Measurements from ENCODE around the gene PPP1R10.

PPP1R10 gene

DNA sequence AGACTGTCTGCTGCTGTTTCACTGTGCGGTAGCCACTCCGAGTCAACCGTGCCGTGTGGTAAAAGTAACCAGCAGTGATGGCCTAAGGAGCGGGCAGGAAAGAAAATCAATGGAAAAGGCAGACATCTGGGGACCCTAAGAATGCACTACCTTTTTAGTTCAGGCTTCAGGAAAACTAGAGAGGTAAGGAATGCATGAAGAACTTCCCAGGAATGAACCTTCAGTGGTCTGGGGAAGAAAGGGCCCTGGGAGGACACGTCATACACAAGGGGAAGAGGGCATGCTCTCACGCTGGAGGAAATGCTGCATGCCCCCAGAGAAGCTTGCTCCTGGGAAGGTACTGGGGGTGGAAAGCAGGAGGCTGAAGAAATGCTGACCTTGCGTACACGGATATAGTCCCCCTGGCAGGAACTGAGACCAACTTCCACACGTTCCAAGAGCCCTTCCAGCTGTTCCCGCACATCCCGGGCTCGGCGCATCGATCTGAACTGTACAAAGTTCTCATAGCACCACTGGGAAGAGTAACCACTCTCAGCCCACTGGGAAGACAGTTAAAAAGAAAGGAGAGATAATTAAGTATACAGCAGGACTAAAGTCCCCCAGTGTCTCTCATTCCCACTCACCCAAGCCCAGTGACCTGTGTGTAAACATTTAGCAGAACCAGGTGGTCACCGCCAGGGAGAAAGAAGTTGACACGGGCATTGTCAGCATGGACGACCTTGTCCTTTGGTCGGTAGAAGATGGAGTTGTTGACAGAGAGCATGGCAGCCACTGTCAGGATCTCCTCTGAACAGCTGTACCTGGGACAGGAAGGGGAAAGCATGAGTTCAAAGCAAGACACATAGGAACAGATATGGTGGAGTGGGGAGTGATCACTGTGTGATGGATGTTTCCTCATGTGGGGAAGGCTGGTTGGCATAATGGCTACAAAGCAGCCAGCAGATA, 38.0 kb upstream of the PPP1R10 start:
- H3K27ac ChIP-seq, result no peak overlapping the region
- no peak for TF ChIP-seq ZFX (IDR thresholded peaks at IDR 0.05; ENCODE audit: borderline replicate concordance)
- TF ChIP-seq, protein P1, sequence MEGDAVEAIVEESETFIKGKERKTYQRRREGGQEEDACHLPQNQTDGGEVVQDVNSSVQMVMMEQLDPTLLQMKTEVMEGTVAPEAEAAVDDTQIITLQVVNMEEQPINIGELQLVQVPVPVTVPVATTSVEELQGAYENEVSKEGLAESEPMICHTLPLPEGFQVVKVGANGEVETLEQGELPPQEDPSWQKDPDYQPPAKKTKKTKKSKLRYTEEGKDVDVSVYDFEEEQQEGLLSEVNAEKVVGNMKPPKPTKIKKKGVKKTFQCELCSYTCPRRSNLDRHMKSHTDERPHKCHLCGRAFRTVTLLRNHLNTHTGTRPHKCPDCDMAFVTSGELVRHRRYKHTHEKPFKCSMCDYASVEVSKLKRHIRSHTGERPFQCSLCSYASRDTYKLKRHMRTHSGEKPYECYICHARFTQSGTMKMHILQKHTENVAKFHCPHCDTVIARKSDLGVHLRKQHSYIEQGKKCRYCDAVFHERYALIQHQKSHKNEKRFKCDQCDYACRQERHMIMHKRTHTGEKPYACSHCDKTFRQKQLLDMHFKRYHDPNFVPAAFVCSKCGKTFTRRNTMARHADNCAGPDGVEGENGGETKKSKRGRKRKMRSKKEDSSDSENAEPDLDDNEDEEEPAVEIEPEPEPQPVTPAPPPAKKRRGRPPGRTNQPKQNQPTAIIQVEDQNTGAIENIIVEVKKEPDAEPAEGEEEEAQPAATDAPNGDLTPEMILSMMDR (IDR thresholded peaks at IDR 0.05), result no peak

DNA sequence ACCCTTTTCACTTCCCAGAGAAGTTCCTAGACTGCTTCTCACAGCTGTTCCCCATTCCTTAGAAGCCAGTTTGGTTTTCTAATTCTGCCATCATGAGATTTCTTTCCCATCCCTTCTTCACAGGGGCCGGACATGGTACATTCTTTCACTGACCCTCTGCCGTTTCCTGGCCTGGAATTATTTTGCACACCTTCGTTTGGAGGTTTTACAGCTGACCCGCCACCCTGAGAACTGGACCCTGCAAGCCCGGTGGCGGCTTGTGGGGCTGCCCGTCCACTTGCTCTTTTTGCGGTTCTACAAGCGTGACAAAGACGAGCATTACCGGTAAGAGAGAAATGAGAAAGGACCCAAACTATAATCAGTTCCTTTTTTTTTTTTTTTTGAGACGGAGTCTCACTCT, 34.1 kb upstream of the PPP1R10 start:
- peak overlapping the region; percentile 13; the same call in 1 of the 2 replicates for H3K27ac ChIP-seq
- TF ChIP-seq, protein P1 (IDR thresholded peaks at IDR 0.05), result no peak
- no peak for TF ChIP-seq ZFX (IDR thresholded peaks at IDR 0.05; ENCODE audit: borderline replicate concordance)

GRCh38 chr6:30647242-30648116, 30.4 kb upstream of the PPP1R10 start:
- peak overlapping the region; percentile 91 for H3K27ac ChIP-seq
- TF ChIP-seq, protein P1 (IDR thresholded peaks at IDR 0.05), result no peak
- no peak for TF ChIP-seq ZFX (IDR thresholded peaks at IDR 0.05; ENCODE audit: borderline replicate concordance)

GRCh38 chr6:30646450-30647241, 29.6 kb upstream of the PPP1R10 start, which contains the start of gene C6orf136:
TSS of gene C6orf136 (plus strand) at chr6:30647133. CDS start at chr6:30647232, 99 bp downstream.
- TF ChIP-seq, protein P1 (IDR thresholded peaks at IDR 0.05), result no peak
- no peak for TF ChIP-seq ZFX (IDR thresholded peaks at IDR 0.05; ENCODE audit: borderline replicate concordance)
- peak within 1 kb of the TSS; percentile 91 for H3K27ac ChIP-seq

GRCh38 chr6:30645989-30646388, 28.9 kb upstream of the PPP1R10 start:
- peak overlapping the region; percentile 91 for H3K27ac ChIP-seq
- no peak for TF ChIP-seq ZFX (IDR thresholded peaks at IDR 0.05; ENCODE audit: borderline replicate concordance)

- no peak overlapping the region for H3K27ac ChIP-seq
- TF ChIP-seq, protein P1 (IDR thresholded peaks at IDR 0.05), result no peak
- TF ChIP-seq ZFX (IDR thresholded peaks at IDR 0.05; ENCODE audit: borderline replicate concordance), result no peak
Measured at GRCh38 chr6:30644769-30645168, 27.7 kb upstream of the PPP1R10 start.

DNA sequence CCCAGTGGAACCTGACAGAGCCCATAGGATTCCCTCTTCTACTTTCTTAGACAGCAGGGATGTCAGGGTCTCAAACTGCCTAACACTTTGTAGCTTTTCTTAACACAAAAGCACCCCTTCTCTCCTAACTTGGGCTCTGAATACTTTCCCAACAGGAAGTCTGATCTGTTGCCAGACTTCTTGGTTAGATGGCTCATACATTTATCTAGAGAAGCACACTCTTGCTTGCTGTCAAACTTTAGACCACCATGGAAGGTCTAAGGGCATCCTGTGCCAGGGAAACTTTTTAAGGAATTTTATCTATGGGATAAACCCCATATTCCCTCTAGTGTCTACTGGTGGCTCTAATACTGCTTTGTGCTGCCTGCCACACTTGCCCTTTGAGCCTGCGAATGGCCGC, 26.6 kb upstream of the PPP1R10 start:
- H3K27ac ChIP-seq, result no peak overlapping the region; the same call in 1 of the 2 replicates
- TF ChIP-seq ZFX (IDR thresholded peaks at IDR 0.05; ENCODE audit: borderline replicate concordance), result no peak
- TF ChIP-seq, protein P1 (IDR thresholded peaks at IDR 0.05), result no peak

Data from 22Rv1 (cell line).